ENCODE measurements around the gene FHL2. TPM values are rescaled to one million over a fixed set of nuclear protein-coding genes. Genes with fewer than 3 reads are reported as not detected.

Gene FHL2
- total RNA-seq, 4 donors from 2014 or later: 14.9 to 31.8 (median 21.4) TPM

GRCh38 chr2:105376789-105377240 lies 22.0 kb downstream of the FHL2 start:
- H3K4me1 ChIP-seq: peaks cover 86 to 96% of the 10 kb centered on the region in 2 donors
- DNase-seq (no peak), ATAC-seq (no peak)
- peak overlapping the region; percentile 57 to 79 (median 72) for H3K27ac ChIP-seq
- TF ChIP-seq, protein P1, sequence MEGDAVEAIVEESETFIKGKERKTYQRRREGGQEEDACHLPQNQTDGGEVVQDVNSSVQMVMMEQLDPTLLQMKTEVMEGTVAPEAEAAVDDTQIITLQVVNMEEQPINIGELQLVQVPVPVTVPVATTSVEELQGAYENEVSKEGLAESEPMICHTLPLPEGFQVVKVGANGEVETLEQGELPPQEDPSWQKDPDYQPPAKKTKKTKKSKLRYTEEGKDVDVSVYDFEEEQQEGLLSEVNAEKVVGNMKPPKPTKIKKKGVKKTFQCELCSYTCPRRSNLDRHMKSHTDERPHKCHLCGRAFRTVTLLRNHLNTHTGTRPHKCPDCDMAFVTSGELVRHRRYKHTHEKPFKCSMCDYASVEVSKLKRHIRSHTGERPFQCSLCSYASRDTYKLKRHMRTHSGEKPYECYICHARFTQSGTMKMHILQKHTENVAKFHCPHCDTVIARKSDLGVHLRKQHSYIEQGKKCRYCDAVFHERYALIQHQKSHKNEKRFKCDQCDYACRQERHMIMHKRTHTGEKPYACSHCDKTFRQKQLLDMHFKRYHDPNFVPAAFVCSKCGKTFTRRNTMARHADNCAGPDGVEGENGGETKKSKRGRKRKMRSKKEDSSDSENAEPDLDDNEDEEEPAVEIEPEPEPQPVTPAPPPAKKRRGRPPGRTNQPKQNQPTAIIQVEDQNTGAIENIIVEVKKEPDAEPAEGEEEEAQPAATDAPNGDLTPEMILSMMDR (IDR thresholded peaks at IDR 0.05 in 4 of 5, conservative IDR thresholded peaks at IDR 0.05 in 1 of 5): no peak
- TF ChIP-seq POLR2A (IDR thresholded peaks at IDR 0.05): no peak
- in situ Hi-C loops (cut with MboI; ENCODE audit: low sequenced_read_pairs in 4 of 4): no loop called here
- no peaks in the 10 kb centered on the region for H3K27me3 ChIP-seq
- H3K9me3 ChIP-seq: no peaks in the 10 kb centered on the region
- no peaks in the 10 kb centered on the region for H3K36me3 ChIP-seq
- no peak overlapping the region for H3K4me3 ChIP-seq
- intact Hi-C loops (cut with DNase I; ENCODE audit: low total_unique reads): no loop called here

- Histone ChIP-seq H3K4me3 (no peak overlapping the region), H3K9me3 (no peaks in the 10 kb centered on the region), H3K27ac (peak overlapping the region; percentile 63 to 79 (median 72)), H3K27me3 (no peaks in the 10 kb centered on the region), H3K4me1 (peaks cover 82 to 92% of the 10 kb centered on the region in 2 donors), H3K36me3 (no peaks in the 10 kb centered on the region)
- ATAC-seq (peak in 1 of 2 donors; percentile 11), DNase-seq (peak in 1 of 2 donors; percentile 64)
- TF ChIP-seq, protein P1 (IDR thresholded peaks at IDR 0.05 in 4 of 5, conservative IDR thresholded peaks at IDR 0.05 in 1 of 5): no peak
- no peak for TF ChIP-seq POLR2A (IDR thresholded peaks at IDR 0.05)
- in situ Hi-C loops (cut with MboI; ENCODE audit: low sequenced_read_pairs in 4 of 4): no loop called here
- intact Hi-C loops (cut with DNase I; ENCODE audit: low total_unique reads): no loop called here
These were observed 22.8 kb downstream of the FHL2 start for GRCh38 chr2:105376010-105376409.

DNA sequence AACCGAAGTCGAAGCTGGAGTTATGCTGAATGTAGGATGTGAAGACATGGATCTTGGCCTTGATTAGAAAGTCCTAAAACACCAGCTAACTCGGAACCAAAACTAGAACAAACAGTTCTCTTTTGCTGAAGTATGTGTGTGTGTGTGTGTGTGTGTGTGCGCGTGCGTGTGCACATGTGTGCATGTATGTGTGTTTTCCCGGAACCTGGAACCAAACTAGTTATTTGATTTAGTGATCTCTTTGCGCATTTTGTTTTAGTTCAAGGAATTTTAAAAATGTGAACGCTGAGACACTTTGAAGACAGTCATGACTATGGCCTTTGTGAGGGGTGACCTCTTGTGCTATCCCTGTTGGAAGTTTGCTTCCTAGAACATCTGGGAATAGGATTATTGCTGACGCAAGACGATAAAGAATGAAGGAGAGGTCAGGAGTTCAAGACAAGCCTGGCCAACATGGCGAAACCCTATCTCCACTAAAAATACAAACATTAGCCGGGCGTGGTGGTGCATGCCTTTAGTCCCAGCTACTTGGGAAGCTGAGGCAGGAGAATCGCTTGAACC lies 23.8 kb downstream of the FHL2 start:
- Histone ChIP-seq H3K9me3 (no peaks in the 10 kb centered on the region), H3K4me3 (no peak overlapping the region), H3K27me3 (no peaks in the 10 kb centered on the region), H3K36me3 (peaks cover 0 to 5% of the 10 kb centered on the region in 2 donors), H3K27ac (peak overlapping the region; percentile 63 to 79 (median 72)), H3K4me1 (peaks cover 73 to 86% of the 10 kb centered on the region in 2 donors)
- TF ChIP-seq POLR2A (IDR thresholded peaks at IDR 0.05): no peak
- TF ChIP-seq, protein P1 (IDR thresholded peaks at IDR 0.05 in 4 of 5, conservative IDR thresholded peaks at IDR 0.05 in 1 of 5): no peak
- in situ Hi-C loops (cut with MboI; ENCODE audit: low sequenced_read_pairs in 4 of 4): no loop called here
- intact Hi-C loops (cut with DNase I; ENCODE audit: low total_unique reads): no loop called here
- peak in 1 of 2 donors; percentile 39 for DNase-seq
- ATAC-seq: peak; percentile 22 to 30

DNA sequence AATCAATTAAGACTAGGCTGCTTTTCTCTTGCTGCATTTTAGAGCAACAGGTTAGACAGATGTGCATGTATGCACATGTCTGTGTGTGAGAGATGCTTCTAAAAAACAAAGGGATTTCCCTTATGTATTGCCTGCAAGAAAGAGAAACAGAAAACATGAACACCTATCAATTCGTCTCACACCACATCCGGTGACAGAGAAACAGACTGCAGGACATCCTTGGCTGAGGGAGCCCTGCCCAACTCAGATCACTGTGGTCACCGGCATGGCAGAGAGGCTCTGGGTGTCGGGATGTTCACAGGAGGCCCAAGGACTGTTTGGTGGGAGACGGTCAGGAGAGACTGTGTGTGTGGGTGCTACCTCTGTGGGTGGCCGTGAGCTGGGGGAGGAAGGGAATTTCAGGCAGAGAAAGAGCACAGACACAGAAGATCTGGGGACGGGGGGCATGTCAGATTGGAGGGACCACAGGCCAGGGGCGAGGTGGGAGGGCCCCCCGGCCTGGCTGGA lies 24.9 kb downstream of the FHL2 start:
- Histone ChIP-seq H3K27me3 (no peaks in the 10 kb centered on the region), H3K36me3 (peaks cover 0 to 5% of the 10 kb centered on the region in 2 donors), H3K4me1 (peaks cover 64 to 80% of the 10 kb centered on the region in 2 donors), H3K9me3 (no peaks in the 10 kb centered on the region), H3K27ac (peak overlapping the region; percentile 63 to 79 (median 72)), H3K4me3 (no peak overlapping the region)
- TF ChIP-seq, protein P1 (IDR thresholded peaks at IDR 0.05 in 4 of 5, conservative IDR thresholded peaks at IDR 0.05 in 1 of 5): no peak
- no peak for TF ChIP-seq POLR2A (IDR thresholded peaks at IDR 0.05)
- intact Hi-C loops (cut with DNase I; ENCODE audit: low total_unique reads): loop anchor here (5.0 kb wide), 1 partner anchor 83 kb away; no protein-coding TSS in a partner anchor
- ATAC-seq (no peak), DNase-seq (no peak)
- in situ Hi-C loops (cut with MboI; ENCODE audit: low sequenced_read_pairs in 4 of 4): loop anchor here in 3 of 4 donors (5.0 kb wide), 1 partner anchor 143 kb away; no protein-coding TSS in a partner anchor

All from gastrocnemius medialis (tissue), 4 donors.